Motor neuron (in vitro differentiated cells): ENCODE data around the gene CAST. TPM values are rescaled to one million over a fixed set of nuclear protein-coding genes. Genes with fewer than 3 reads are reported as not detected.

Experiments used
- ATAC-seq, 8 experiments: fragments of 200-7000 bp; cut with Tn5 transposase; replicated peaks in 6 of 8; 2 replicates each; pipeline ENCODE4 v1.8.0; 2021; ENCODE audit warnings: mild to moderate bottlenecking in 8 of 8, moderate library complexity in 8 of 8
- H3K27ac ChIP-seq, 2 donors: fragments of 250-450 bp; sonication (Bioruptor Pico); 2 replicates each; pipeline ENCODE4 v1.9.0; 2021; ENCODE audit warnings: antibody characterized with exemption in 2 of 2, mild to moderate bottlenecking in 2 of 2, moderate library complexity in 1 of 2
- H3K4me1 ChIP-seq, 2 donors: fragments of 250-450 bp; sonication (Bioruptor Pico); replicated peaks in 1 of 2; 2 replicates each; pipeline ENCODE4 v1.6.1; 2021; ENCODE audit warnings: antibody characterized with exemption in 2 of 2, mild to moderate bottlenecking in 2 of 2, moderate library complexity in 1 of 2
- H3K4me3 ChIP-seq, 5 donors: fragments of 250-450 bp; sonication (Bioruptor Pico); 2 replicates each; pipeline ENCODE4 v1.9.0; 2021; ENCODE audit warnings: antibody characterized with exemption in 5 of 5, mild to moderate bottlenecking in 5 of 5, moderate library complexity in 4 of 5
- WGBS, 10 experiments: fragments of 450-650 bp; shearing (Covaris generic); methylation state at CpG; one replicate each; pipeline ENCODE4 v1.0.0; 2022; 5-methylcytosine and 5-hydroxymethylcytosine counted together
- in situ Hi-C, 9 experiments: fragments of 400-800 bp; cut with MboI; loops; one replicate each; pipeline ENCODE4 v1.15.0; 2021; ENCODE audit warnings: low sequenced_read_pairs in 9 of 9, low pct_unique_long_range_greater_than_20kb in 2 of 9; ENCODE audit not compliant: unreplicated experiment in 9 of 9
- total RNA-seq, 8 experiments: library from RNA; unstranded; fragments of 300-600 nt; gene quantifications; 2 replicates each; pipeline versions ENCODE4 v1.2.3 to v1.2.4, GENCODE V29; 2022

CAST gene
- total RNA-seq, 8 experiments from 2014 or later = 18.3 to 104 (median 41.3) TPM

GRCh38 chr5:96708600-96708999 lies 46.4 kb downstream of the CAST start:
- no peak overlapping the region for H3K4me3 ChIP-seq
- WGBS, 10 experiments = 80 to 100% (median 98%) methylated on average over 2 to 4 of the region's 4 CpGs; no CpG with 5 or more reads in 3 of the 10 experiments
- ATAC-seq = no peak
- peaks cover 5 to 6% of the 10 kb centered on the region in 2 donors for H3K4me1 ChIP-seq
- in situ Hi-C loops = no loop called here
- H3K27ac ChIP-seq = no peak overlapping the region

GRCh38 chr5:96709152-96709821 lies 47.1 kb downstream of the CAST start:
- H3K27ac ChIP-seq = no peak overlapping the region
- 0 to 100% (median 81%) methylated on average over 1 to 2 of the region's 3 CpGs; no CpG with 5 or more reads in 1 of the 10 experiments for WGBS, 10 experiments
- peaks cover 0 to 2% of the 10 kb centered on the region in 2 donors for H3K4me1 ChIP-seq
- in situ Hi-C loops = no loop called here
- H3K4me3 ChIP-seq = no peak overlapping the region
- peak in 3 of 8 experiments; percentile 47 to 87 (median 83) for ATAC-seq

- no peak for ATAC-seq
- in situ Hi-C loops = no loop called here
- 60 to 100% (median 100%) methylated on average over 1 to 2 of the region's 2 CpGs; no CpG with 5 or more reads in 3 of the 10 experiments for WGBS, 10 experiments
- Histone ChIP-seq H3K4me3 (no peak overlapping the region), H3K4me1 (peaks cover 7 to 13% of the 10 kb centered on the region in 2 donors), H3K27ac (no peak overlapping the region)
Observed at GRCh38 chr5:96712100-96712746, 50.0 kb downstream of the CAST start.

- peak in 3 of 8 experiments; percentile 9 to 13 (median 9) for ATAC-seq
- in situ Hi-C loops = no loop called here
- Histone ChIP-seq H3K4me1 (peaks cover 7 to 13% of the 10 kb centered on the region in 2 donors), H3K4me3 (no peak overlapping the region), H3K27ac (no peak overlapping the region)
Observed at GRCh38 chr5:96714450-96714849, 52.3 kb downstream of the CAST start.

GRCh38 chr5:96714951-96715451 lies 52.8 kb downstream of the CAST start:
- in situ Hi-C loops = no loop called here
- 0 to 80% (median 31%) methylated on average over 1 to 2 of the region's 2 CpGs; no CpG with 5 or more reads in 3 of the 10 experiments for WGBS, 10 experiments
- peak; percentile 58 to 98 (median 90) for ATAC-seq
- Histone ChIP-seq H3K4me1 (peaks cover 7 to 13% of the 10 kb centered on the region in 2 donors), H3K4me3 (no peak overlapping the region), H3K27ac (peak overlapping the region in 1 of 2 donors; percentile 29)

- 73 to 100% (median 93%) methylated on average over 2 to 5 of the region's 5 CpGs; no CpG with 5 or more reads in 1 of the 10 experiments for WGBS, 10 experiments
- H3K4me3 ChIP-seq = no peak overlapping the region
- in situ Hi-C loops = no loop called here
- peaks cover 7 to 13% of the 10 kb centered on the region in 2 donors for H3K4me1 ChIP-seq
- no peak overlapping the region for H3K27ac ChIP-seq
- ATAC-seq = no peak
Observed at GRCh38 chr5:96716007-96716406, 53.8 kb downstream of the CAST start.

GRCh38 chr5:96716716-96717115 lies 54.5 kb downstream of the CAST start:
- 0 to 100% (median 46%) methylated on average over 1 to 2 of the region's 2 CpGs for WGBS, 10 experiments
- H3K4me3 ChIP-seq = no peak overlapping the region
- H3K4me1 ChIP-seq = peaks cover 7 to 13% of the 10 kb centered on the region in 2 donors
- in situ Hi-C loops = no loop called here
- H3K27ac ChIP-seq = no peak overlapping the region
- no peak for ATAC-seq

- H3K4me3 ChIP-seq = no peak overlapping the region
- WGBS, 10 experiments = 83 to 100% (median 100%) methylated on average over 1 of the region's 1 CpG; no CpG with 5 or more reads in 3 of the 10 experiments
- H3K4me1 ChIP-seq = peaks cover 7 to 13% of the 10 kb centered on the region in 2 donors
- in situ Hi-C loops = no loop called here
- no peak for ATAC-seq
- no peak overlapping the region for H3K27ac ChIP-seq
Observed at GRCh38 chr5:96717874-96718273, 55.7 kb downstream of the CAST start.

- Histone ChIP-seq H3K4me1 (peaks cover 7 to 13% of the 10 kb centered on the region in 2 donors), H3K27ac (no peak overlapping the region), H3K4me3 (no peak overlapping the region)
- in situ Hi-C loops = no loop called here
- ATAC-seq = no peak
- WGBS, 10 experiments = 67 to 100% (median 84%) methylated on average over 1 to 7 of the region's 7 CpGs; no CpG with 5 or more reads in 4 of the 10 experiments
Observed at GRCh38 chr5:96718635-96719077, 56.5 kb downstream of the CAST start.

- peak in 2 of 8 experiments; percentile 21 to 36 for ATAC-seq
- Histone ChIP-seq H3K27ac (no peak overlapping the region), H3K4me3 (no peak overlapping the region), H3K4me1 (no peaks in the 10 kb centered on the region)
- 83 to 100% (median 100%) methylated on average over 1 to 2 of the region's 2 CpGs; no CpG with 5 or more reads in 2 of the 10 experiments for WGBS, 10 experiments
- in situ Hi-C loops = no loop called here
Observed at GRCh38 chr5:96720408-96720807, 58.2 kb downstream of the CAST start.

- H3K27ac ChIP-seq = no peak overlapping the region
- peaks cover 3 to 4% of the 10 kb centered on the region in 2 donors for H3K4me1 ChIP-seq
- H3K4me3 ChIP-seq = no peak overlapping the region
- ATAC-seq = peak in 7 of 8 experiments; percentile 29 to 94 (median 72)
- in situ Hi-C loops = no loop called here
Observed at GRCh38 chr5:96721351-96721977, 59.3 kb downstream of the CAST start.

GRCh38 chr5:96725257-96725656 lies 63.1 kb downstream of the CAST start:
- peaks cover 8 to 10% of the 10 kb centered on the region in 2 donors for H3K4me1 ChIP-seq
- in situ Hi-C loops = loop anchor here in 2 of 9 experiments (25.0 kb wide), 2 partner anchors 113 to 437 kb away; no protein-coding TSS in a partner anchor
- no peak overlapping the region for H3K4me3 ChIP-seq
- no peak for ATAC-seq
- 86 to 100% (median 100%) methylated on average over 1 of the region's 1 CpG; no CpG with 5 or more reads in 3 of the 10 experiments for WGBS, 10 experiments
- H3K27ac ChIP-seq = no peak overlapping the region

GRCh38 chr5:96726802-96727201 lies 64.6 kb downstream of the CAST start:
- 43 to 100% (median 79%) methylated on average over 1 to 4 of the region's 4 CpGs; no CpG with 5 or more reads in 1 of the 10 experiments for WGBS, 10 experiments
- in situ Hi-C loops = loop anchor here in 2 of 9 experiments (25.0 kb wide), 2 partner anchors 115 to 435 kb away; no protein-coding TSS in a partner anchor
- no peak overlapping the region for H3K4me3 ChIP-seq
- ATAC-seq = peak in 4 of 8 experiments; percentile 50 to 97 (median 90)
- H3K27ac ChIP-seq = no peak overlapping the region
- H3K4me1 ChIP-seq = peaks cover 8 to 10% of the 10 kb centered on the region in 2 donors
